Measurements from ENCODE around the gene COL23A1. TPM values are rescaled to one million over a fixed set of nuclear protein-coding genes. Genes with fewer than 3 reads are reported as not detected.
"Not testable (repeated sequence)": the region's sequence is repeated elsewhere in the genome, so short reads cannot be mapped to it uniquely, and the experiment has no call there.

COL23A1 gene
- polyA plus RNA-seq, 12 donors, result 1.1 to 20.5 (median 2.9) TPM; not detected in 2

- DNase-seq, result no peak
Measured at GRCh38 chr5:178245389-178245788, 344.8 kb downstream of the COL23A1 start.

GRCh38 chr5:178244576-178244975, 345.6 kb downstream of the COL23A1 start:
- no peak for DNase-seq

GRCh38 chr5:178242416-178242815, 347.8 kb downstream of the COL23A1 start:
- no peak for DNase-seq

- DNase-seq, result no peak
Measured at GRCh38 chr5:178241688-178242231, 348.4 kb downstream of the COL23A1 start.

GRCh38 chr5:178241231-178241663, 348.9 kb downstream of the COL23A1 start:
- no peak for DNase-seq

GRCh38 chr5:178240766-178241165, 349.4 kb downstream of the COL23A1 start:
- no peak for DNase-seq

- no peak for DNase-seq
Measured at GRCh38 chr5:178240341-178240741, 349.9 kb downstream of the COL23A1 start.

GRCh38 chr5:178239626-178240301, 350.4 kb downstream of the COL23A1 start:
- DNase-seq, result not testable (repeated sequence)

GRCh38 chr5:178238711-178239592, 351.2 kb downstream of the COL23A1 start:
- no peak for DNase-seq

- DNase-seq, result no peak
Measured at GRCh38 chr5:178238313-178238635, 351.9 kb downstream of the COL23A1 start.

- DNase-seq, result no peak
Measured at GRCh38 chr5:178237431-178238312, 352.5 kb downstream of the COL23A1 start.

GRCh38 chr5:178236679-178237078, 353.5 kb downstream of the COL23A1 start:
- DNase-seq, result no peak

- DNase-seq, result no peak
Measured at GRCh38 chr5:178236126-178236525, 354.1 kb downstream of the COL23A1 start.

GRCh38 chr5:178235588-178235974, 354.6 kb downstream of the COL23A1 start:
- DNase-seq, result no peak

- DNase-seq, result peak; percentile 62
Measured at GRCh38 chr5:178234750-178235587, 355.2 kb downstream of the COL23A1 start.

GRCh38 chr5:178234121-178234749, 356.0 kb downstream of the COL23A1 start:
- no peak for DNase-seq

- DNase-seq, result no peak
Measured at GRCh38 chr5:178232920-178233429, 357.2 kb downstream of the COL23A1 start.

GRCh38 chr5:178232124-178232919, 357.9 kb downstream of the COL23A1 start, which contains the start of gene PHYKPL:
TSS of gene PHYKPL (minus strand) at chr5:178232802. CDS start at chr5:178232550, 252 bp downstream.
- DNase-seq, result peak; percentile 70

- DNase-seq, result no peak
Measured at GRCh38 chr5:178231539-178232123, 358.6 kb downstream of the COL23A1 start.

All from muscle of arm (tissue), 12 donors.